Measurements from ENCODE around the gene SLC1A2.

Gene SLC1A2

DNA sequence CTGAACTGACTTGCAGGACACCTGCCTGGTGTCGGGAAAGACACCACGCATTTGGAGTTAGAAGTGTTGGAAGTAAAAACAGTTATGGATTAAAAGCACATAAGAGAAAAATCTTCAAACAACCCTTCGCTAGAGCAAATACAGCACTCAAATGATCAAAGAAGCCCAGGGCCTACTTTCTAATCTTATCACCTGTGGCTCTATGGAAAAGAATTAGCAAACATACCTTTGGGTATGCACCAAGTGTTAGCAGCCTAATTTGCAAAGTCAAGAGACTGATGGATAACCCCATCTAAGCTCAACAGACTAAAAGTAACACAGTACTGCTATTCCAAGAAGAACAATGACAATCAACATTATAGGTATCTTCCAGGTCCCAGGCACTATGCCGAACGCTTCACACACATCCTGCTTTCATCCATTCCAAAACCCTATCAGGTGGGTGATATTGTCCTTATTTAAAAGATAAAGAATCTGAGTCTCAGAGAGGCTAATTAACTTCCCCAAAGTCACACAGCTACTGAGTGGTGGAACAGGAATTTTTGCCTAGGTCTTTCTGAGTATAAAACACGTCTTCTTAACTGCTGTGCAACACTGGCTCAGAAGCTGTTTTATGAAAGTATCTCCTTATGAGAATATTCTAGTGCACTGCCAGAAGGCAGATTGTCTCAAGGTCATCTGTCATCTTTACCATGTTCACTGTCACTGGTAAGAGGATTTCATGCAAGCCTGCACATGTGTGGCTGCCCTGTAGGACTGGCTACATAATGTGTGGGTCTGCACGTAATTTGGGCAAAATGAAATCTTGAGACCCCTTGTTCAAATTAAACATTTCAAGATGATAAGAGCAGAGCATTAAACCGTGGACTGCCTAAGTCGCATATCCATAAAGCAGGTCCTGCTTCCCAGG, 16.4 kb downstream of the SLC1A2 start:
- TF ChIP-seq, protein P1, sequence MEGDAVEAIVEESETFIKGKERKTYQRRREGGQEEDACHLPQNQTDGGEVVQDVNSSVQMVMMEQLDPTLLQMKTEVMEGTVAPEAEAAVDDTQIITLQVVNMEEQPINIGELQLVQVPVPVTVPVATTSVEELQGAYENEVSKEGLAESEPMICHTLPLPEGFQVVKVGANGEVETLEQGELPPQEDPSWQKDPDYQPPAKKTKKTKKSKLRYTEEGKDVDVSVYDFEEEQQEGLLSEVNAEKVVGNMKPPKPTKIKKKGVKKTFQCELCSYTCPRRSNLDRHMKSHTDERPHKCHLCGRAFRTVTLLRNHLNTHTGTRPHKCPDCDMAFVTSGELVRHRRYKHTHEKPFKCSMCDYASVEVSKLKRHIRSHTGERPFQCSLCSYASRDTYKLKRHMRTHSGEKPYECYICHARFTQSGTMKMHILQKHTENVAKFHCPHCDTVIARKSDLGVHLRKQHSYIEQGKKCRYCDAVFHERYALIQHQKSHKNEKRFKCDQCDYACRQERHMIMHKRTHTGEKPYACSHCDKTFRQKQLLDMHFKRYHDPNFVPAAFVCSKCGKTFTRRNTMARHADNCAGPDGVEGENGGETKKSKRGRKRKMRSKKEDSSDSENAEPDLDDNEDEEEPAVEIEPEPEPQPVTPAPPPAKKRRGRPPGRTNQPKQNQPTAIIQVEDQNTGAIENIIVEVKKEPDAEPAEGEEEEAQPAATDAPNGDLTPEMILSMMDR (IDR thresholded peaks at IDR 0.05; ENCODE audit: insufficient read depth, low read length, poor library complexity, severe bottlenecking): no peak
- TF ChIP-seq EZH2phosphoT487 (conservative IDR thresholded peaks at IDR 0.05; ENCODE audit: low read length): no peak
- Histone ChIP-seq H3K27ac (ENCODE audit: low read depth, low read length) (no peak overlapping the region), H3K27me3 (ENCODE audit: low read length) (no peaks in the 10 kb centered on the region), H4K20me1 (ENCODE audit: low read depth, low read length) (no peaks in the 10 kb centered on the region), H3K4me2 (ENCODE audit: low read depth, low read length, poor library complexity, severe bottlenecking) (no peak overlapping the region), H3K9me2 (replicated peaks; ENCODE audit: insufficient read depth, low read length) (no peaks in the 10 kb centered on the region), H3K9me3 (ENCODE audit: insufficient read depth, low read length) (no peaks in the 10 kb centered on the region), H3K4me3 (ENCODE audit: insufficient read depth, low read length, poor library complexity, severe bottlenecking) (no peak overlapping the region), H3K79me2 (ENCODE audit: insufficient read depth, low read length) (no peaks in the 10 kb centered on the region), H3K36me3 (ENCODE audit: low read length) (no peaks in the 10 kb centered on the region), H2AFZ (ENCODE audit: low read depth, low read length, severe bottlenecking) (no peak overlapping the region), H3K9ac (ENCODE audit: low read length) (no peak overlapping the region), H3F3A (ENCODE audit: insufficient read depth) (no peaks in the 10 kb centered on the region)

DNA sequence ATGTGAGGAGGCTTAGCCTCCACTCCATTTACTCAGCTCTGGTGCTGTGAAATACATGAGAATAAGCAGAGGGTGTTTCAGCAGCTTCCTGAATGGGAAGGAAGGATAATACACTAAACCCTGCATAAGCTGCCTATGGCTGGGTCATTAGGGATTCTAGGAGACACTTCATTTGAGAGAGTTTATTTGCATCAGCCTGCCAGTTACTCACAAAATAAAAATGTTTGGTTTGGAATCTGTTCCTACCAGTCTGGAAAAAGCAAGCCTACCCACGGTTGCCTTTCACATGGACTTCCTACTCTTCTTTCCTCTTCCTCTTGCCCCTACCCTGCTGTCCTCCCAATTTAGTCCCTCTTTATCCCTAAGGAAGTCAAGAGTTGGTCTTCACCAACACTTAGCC, 20.5 kb downstream of the SLC1A2 start:
- no peaks in the 10 kb centered on the region for H4K20me1 ChIP-seq (ENCODE audit: low read depth, low read length)
- H3K27ac ChIP-seq (ENCODE audit: low read depth, low read length): no peak overlapping the region
- no peaks in the 10 kb centered on the region for H3K79me2 ChIP-seq (ENCODE audit: insufficient read depth, low read length)
- H3F3A ChIP-seq (ENCODE audit: insufficient read depth): no peaks in the 10 kb centered on the region
- H3K36me3 ChIP-seq (ENCODE audit: low read length): no peaks in the 10 kb centered on the region
- no peak overlapping the region for H3K9ac ChIP-seq (ENCODE audit: low read length)
- H2AFZ ChIP-seq (ENCODE audit: low read depth, low read length, severe bottlenecking): no peak overlapping the region
- no peak overlapping the region for H3K4me3 ChIP-seq (ENCODE audit: insufficient read depth, low read length, poor library complexity, severe bottlenecking)
- no peaks in the 10 kb centered on the region for H3K9me3 ChIP-seq (ENCODE audit: insufficient read depth, low read length)
- no peak overlapping the region for H3K4me2 ChIP-seq (ENCODE audit: low read depth, low read length, poor library complexity, severe bottlenecking)
- TF ChIP-seq EZH2phosphoT487 (conservative IDR thresholded peaks at IDR 0.05; ENCODE audit: low read length): no peak
- TF ChIP-seq, protein P1 (IDR thresholded peaks at IDR 0.05; ENCODE audit: insufficient read depth, low read length, poor library complexity, severe bottlenecking): no peak
- H3K27me3 ChIP-seq (ENCODE audit: low read length): no peaks in the 10 kb centered on the region
- no peaks in the 10 kb centered on the region for H3K9me2 ChIP-seq (replicated peaks; ENCODE audit: insufficient read depth, low read length)

DNA sequence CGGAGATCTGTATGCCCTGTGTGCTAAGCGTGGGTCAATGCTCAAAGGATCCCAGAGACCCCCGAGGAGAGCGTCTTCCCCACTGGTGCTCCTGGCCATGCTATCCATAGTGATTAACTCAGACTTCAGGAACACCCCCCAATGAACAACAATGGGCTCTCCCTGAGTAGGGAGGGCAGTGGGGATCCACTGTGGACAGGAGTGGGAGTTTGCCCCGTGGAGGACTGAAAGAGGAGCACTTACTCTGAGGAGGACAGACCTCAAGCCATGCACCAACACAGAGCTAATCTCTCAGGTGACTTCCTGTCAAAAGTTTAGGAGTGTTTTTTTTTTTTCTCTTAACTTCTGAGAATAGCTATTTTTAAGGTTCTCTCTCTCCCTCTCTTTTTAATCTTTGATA, 24.4 kb downstream of the SLC1A2 start:
- Histone ChIP-seq H3K9ac (ENCODE audit: low read length) (no peak overlapping the region), H3K4me2 (ENCODE audit: low read depth, low read length, poor library complexity, severe bottlenecking) (no peak overlapping the region), H3K27ac (ENCODE audit: low read depth, low read length) (no peak overlapping the region), H3K27me3 (ENCODE audit: low read length) (no peaks in the 10 kb centered on the region), H3K79me2 (ENCODE audit: insufficient read depth, low read length) (no peaks in the 10 kb centered on the region), H3K36me3 (ENCODE audit: low read length) (no peaks in the 10 kb centered on the region), H4K20me1 (ENCODE audit: low read depth, low read length) (no peaks in the 10 kb centered on the region), H3K9me3 (ENCODE audit: insufficient read depth, low read length) (no peaks in the 10 kb centered on the region), H3K4me3 (ENCODE audit: insufficient read depth, low read length, poor library complexity, severe bottlenecking) (no peak overlapping the region), H2AFZ (ENCODE audit: low read depth, low read length, severe bottlenecking) (no peak overlapping the region), H3F3A (ENCODE audit: insufficient read depth) (no peaks in the 10 kb centered on the region), H3K9me2 (replicated peaks; ENCODE audit: insufficient read depth, low read length) (no peaks in the 10 kb centered on the region)
- TF ChIP-seq EZH2phosphoT487 (conservative IDR thresholded peaks at IDR 0.05; ENCODE audit: low read length): no peak
- TF ChIP-seq, protein P1 (IDR thresholded peaks at IDR 0.05; ENCODE audit: insufficient read depth, low read length, poor library complexity, severe bottlenecking): no peak
